ENCODE results near the gene EPC1. TPM values are rescaled to one million over a fixed set of nuclear protein-coding genes. Genes with fewer than 3 reads are reported as not detected.
"Not testable (repeated sequence)": the region's sequence is repeated elsewhere in the genome, so short reads cannot be mapped to it uniquely, and the experiment has no call there.

EPC1 gene
- total RNA-seq, 1 donor from 2014 or later = 8.8 TPM

- H3K4me3 ChIP-seq (ENCODE audit: low read depth, low read length) = no peak overlapping the region
- no peak for DNase-seq (ENCODE audit: low read depth)
- no peak for TF ChIP-seq CTCF (conservative IDR thresholded peaks at IDR 0.05; ENCODE audit: low read depth, low read length)
These were observed 121.0 kb downstream of the EPC1 start for GRCh38 chr10:32225976-32226375.

- not testable (repeated sequence) for DNase-seq (ENCODE audit: low read depth); H3K4me3 ChIP-seq (ENCODE audit: low read depth, low read length)
These were observed 124.6 kb downstream of the EPC1 start for GRCh38 chr10:32222376-32222775.

- H3K4me3 ChIP-seq (ENCODE audit: low read depth, low read length); DNase-seq (ENCODE audit: low read depth): not testable (repeated sequence)
These were observed 127.8 kb downstream of the EPC1 start for GRCh38 chr10:32219156-32219555.

GRCh38 chr10:32218206-32219044 is 128.5 kb downstream of the EPC1 start:
- H3K4me3 ChIP-seq (ENCODE audit: low read depth, low read length); DNase-seq (ENCODE audit: low read depth): not testable (repeated sequence)

Other genes with a start within 250 kb of the EPC1 start
- gene CCDC7, start 99.0 kb upstream of the EPC1 start, total RNA-seq = 1.3 and 4.1 TPM in 2 replicates

Data from epithelial cell of proximal tubule (primary cell).